GM23338 (cell line): Measurements from ENCODE around the gene OR2W3. TPM values are rescaled to one million over a fixed set of nuclear protein-coding genes. Genes with fewer than 3 reads are reported as not detected.

ENCODE experiments used
- ATAC-seq: fragments of 200-7000 bp; cut with Tn5 transposase; 3 replicates; pipeline ENCODE4 v1.9.1; 2020
- DNase-seq: peaks from one replicate; pipeline ENCODE4 v3.0.0-alpha.2; 2015; ENCODE audit warnings: low spot score
- H2AFZ ChIP-seq: fragments of 200-600 bp; sonication (generic); 2 replicates; pipeline ENCODE4 v1.8.0; 2016; ENCODE audit warnings: antibody characterized with exemption, mild to moderate bottlenecking, moderate library complexity
- H3F3A ChIP-seq: fragments of 200-600 bp; sonication (generic); replicated peaks from 2 replicates; pipeline ENCODE4 v1.8.0; 2017; ENCODE audit warnings: antibody characterized with exemption, mixed run types, low read depth
- H3K27ac ChIP-seq: fragments of 200-600 bp; sonication (generic); 2 replicates; pipeline ENCODE4 v1.6.1; 2016; ENCODE audit warnings: low read depth
- H3K27me3 ChIP-seq: fragments of 200-600 bp; sonication (generic); 2 replicates; pipeline ENCODE4 v1.8.0; 2016; ENCODE audit warnings: mild to moderate bottlenecking, mixed run types, moderate library complexity; ENCODE audit not compliant: insufficient read depth
- H3K36me3 ChIP-seq: fragments of 200-600 bp; sonication (generic); 2 replicates; pipeline ENCODE4 v1.8.0; 2016; ENCODE audit warnings: mild to moderate bottlenecking; ENCODE audit not compliant: insufficient read depth
- H3K4me1 ChIP-seq: fragments of 200-600 bp; sonication (generic); 2 replicates; pipeline ENCODE4 v1.8.0; 2016; ENCODE audit warnings: mild to moderate bottlenecking, moderate library complexity; ENCODE audit not compliant: insufficient read depth
- H3K4me2 ChIP-seq: fragments of 200-600 bp; sonication (generic); 2 replicates; pipeline ENCODE4 v1.7.1; 2017; ENCODE audit warnings: mixed run types
- H3K4me3 ChIP-seq: fragments of 200-600 bp; sonication (generic); 2 replicates; pipeline ENCODE4 v1.6.1; 2016; ENCODE audit warnings: mixed run types
- H3K79me2 ChIP-seq: fragments of 200-600 bp; sonication (generic); replicated peaks from 2 replicates; pipeline ENCODE4 v1.8.0; 2017; ENCODE audit warnings: mild to moderate bottlenecking; ENCODE audit not compliant: insufficient read depth
- H3K9me2 ChIP-seq: fragments of 200-600 bp; sonication (generic); 2 replicates; pipeline ENCODE4 v1.8.0; 2017; ENCODE audit not compliant: insufficient read depth
- H4K20me1 ChIP-seq: fragments of 200-600 bp; sonication (generic); replicated peaks from 2 replicates; pipeline ENCODE4 v1.8.0; 2017; ENCODE audit warnings: mild to moderate bottlenecking; ENCODE audit not compliant: insufficient read depth
- H3K27ac Mint-ChIP-seq: 2 replicates; pipeline ENCODE4 v1.8.0; 2020; ENCODE audit warnings: inconsistent platforms, mild to moderate bottlenecking, moderate library complexity, mixed read lengths
- H3K27me3 Mint-ChIP-seq: 3 replicates; pipeline ENCODE4 v1.8.0; 2022; ENCODE audit warnings: low read depth, mild to moderate bottlenecking, moderate library complexity, mixed read lengths, inconsistent platforms; ENCODE audit not compliant: insufficient read depth, poor library complexity
- H3K36me3 Mint-ChIP-seq: 3 replicates; pipeline ENCODE4 v1.8.0; 2021; ENCODE audit warnings: low read depth, mild to moderate bottlenecking, inconsistent platforms, moderate library complexity, mixed read lengths
- H3K4me1 Mint-ChIP-seq: 3 replicates; pipeline ENCODE4 v1.8.0; 2020; ENCODE audit warnings: mild to moderate bottlenecking, inconsistent platforms, mixed read lengths
- H3K4me3 Mint-ChIP-seq: 3 replicates; pipeline ENCODE4 v1.8.0; 2021; ENCODE audit warnings: moderate library complexity, mild to moderate bottlenecking, inconsistent platforms, mixed read lengths
- H3K9me3 Mint-ChIP-seq: 3 replicates; pipeline ENCODE4 v1.8.0; 2020; ENCODE audit warnings: moderate library complexity, mild to moderate bottlenecking, inconsistent platforms, mixed read lengths
- CREB1 ChIP-seq: fragments of 250-450 bp; sonication (Bioruptor Pico); IDR thresholded peaks from 2 replicates; pipeline ENCODE4 v1.5.0; 2020; ENCODE audit warnings: low read depth, mild to moderate bottlenecking, moderate library complexity
- ETS1 ChIP-seq: IDR thresholded peaks from 2 replicates; pipeline ENCODE4 v1.6.1; 2016; ENCODE audit warnings: antibody characterized with exemption
- EZH2 ChIP-seq: fragments of 200-600 bp; sonication (generic); IDR thresholded peaks from one replicate; pipeline ENCODE4 v1.8.0; 2017; ENCODE audit warnings: antibody characterized with exemption, mild to moderate bottlenecking, low read depth; ENCODE audit not compliant: unreplicated experiment
- EZH2phosphoT487 ChIP-seq: fragments of 200-600 bp; sonication (generic); IDR thresholded peaks from one replicate; pipeline ENCODE4 v1.8.1; 2018; ENCODE audit warnings: antibody characterized with exemption; ENCODE audit not compliant: unreplicated experiment
- NANOG ChIP-seq: IDR thresholded peaks from 2 replicates; pipeline ENCODE4 v1.6.1; 2016; ENCODE audit warnings: antibody characterized with exemption, borderline replicate concordance
- ZNF114 ChIP-seq: fragments of 250-450 bp; sonication (Bioruptor Pico); IDR thresholded peaks from 2 replicates; pipeline ENCODE4 v1.5.0; 2020; ENCODE audit warnings: mild to moderate bottlenecking, moderate library complexity
- ZNF331 ChIP-seq: fragments of 250-450 bp; sonication (Bioruptor Pico); IDR thresholded peaks from 2 replicates; pipeline ENCODE4 v1.5.0; 2020; ENCODE audit warnings: low read depth, mild to moderate bottlenecking, moderate library complexity
- ZNF462 ChIP-seq: fragments of 250-450 bp; sonication (Bioruptor Pico); IDR thresholded peaks from 2 replicates; pipeline ENCODE4 v1.5.0; 2020; ENCODE audit warnings: mild to moderate bottlenecking, moderate library complexity
- polyA plus RNA-seq: library from polyadenylated mRNA; unstranded; fragments of >200 nt; fragmentation: Nextera tagmentation; extraction: Ambion mirVana; gene quantifications from 2 replicates; pipeline ENCODE4 v1.2.1, GENCODE V29; 2016
- total RNA-seq: library from RNA; depleted of rRNA; stranded (reverse); fragments of >200 nt; shearing (Covaris generic); gene quantifications from 2 replicates; pipeline ENCODE4 v1.2.3, GENCODE V29; 2014

The OR2W3 gene
- total and polyA plus RNA-seq, 2 experiments from 2014 or later = 0.45 TPM; not detected in 1

GRCh38 chr1:247935781-247936180 lies 40.4 kb downstream of the OR2W3 start:
- Histone ChIP-seq H3K4me3 (no peak overlapping the region), H3K4me2 (no peak overlapping the region), H3K36me3 (no peaks in the 10 kb centered on the region), H3K27me3 (no peaks in the 10 kb centered on the region), H3K4me1 (no peaks in the 10 kb centered on the region), H2AFZ (no peak overlapping the region), H3F3A (no peaks in the 10 kb centered on the region), H3K79me2 (no peaks in the 10 kb centered on the region), H3K9me2 (no peaks in the 10 kb centered on the region), H4K20me1 (no peaks in the 10 kb centered on the region), H3K27ac (no peak overlapping the region)
- DNase-seq (no peak), ATAC-seq (no peak)
- peaks cover 18% of the 10 kb centered on the region for H3K36me3 Mint-ChIP-seq
- H3K9me3 Mint-ChIP-seq = peaks cover 65% of the 10 kb centered on the region
- TF ChIP-seq EZH2phosphoT487 (no peak), ZNF331 (CRISPR knock-in tag) (no peak), ETS1 (no peak), NANOG (no peak), CREB1 (no peak), ZNF462 (CRISPR knock-in tag) (no peak), EZH2 (no peak), ZNF114 (CRISPR knock-in tag) (no peak)
- H3K27me3 Mint-ChIP-seq = peaks cover 3% of the 10 kb centered on the region
- H3K4me1 Mint-ChIP-seq = no peaks in the 10 kb centered on the region
- no peak overlapping the region for H3K4me3 Mint-ChIP-seq
- H3K27ac Mint-ChIP-seq = no peak overlapping the region
